Osteoblast (primary cell): ENCODE results near the gene SPEG. TPM values are rescaled to one million over a fixed set of nuclear protein-coding genes. Genes with fewer than 3 reads are reported as not detected.

Experiments used
- DNase-seq: peaks from one replicate; pipeline ENCODE4 v3.0.0; 2011; ENCODE audit warnings: low spot score, mixed read lengths; ENCODE audit not compliant: insufficient read length; ENCODE audit errors: missing footprints
- H2AFZ ChIP-seq: 2 replicates; pipeline ENCODE4 v1.6.0; 2011; ENCODE audit warnings: mild to moderate bottlenecking, low read length
- H3K27ac ChIP-seq: 2 replicates; pipeline ENCODE4 v1.5.1; 2011; ENCODE audit warnings: mild to moderate bottlenecking, low read depth, low read length, moderate library complexity
- H3K27me3 ChIP-seq: 2 replicates; pipeline ENCODE4 v1.6.0; 2012; ENCODE audit warnings: mild to moderate bottlenecking, control low read depth, inconsistent platforms, low read length, moderate library complexity; ENCODE audit not compliant: insufficient read depth
- H3K36me3 ChIP-seq: 2 replicates; pipeline ENCODE4 v1.5.1; 2011; ENCODE audit warnings: mild to moderate bottlenecking, low read length, control low read depth, moderate library complexity; ENCODE audit not compliant: insufficient read depth
- H3K4me1 ChIP-seq: 2 replicates; pipeline ENCODE4 v1.5.1; 2011; ENCODE audit warnings: mild to moderate bottlenecking, low read length, control low read depth, moderate library complexity; ENCODE audit not compliant: insufficient read depth
- H3K4me2 ChIP-seq: 2 replicates; pipeline ENCODE4 v1.6.0; 2011; ENCODE audit warnings: mild to moderate bottlenecking, low read length; ENCODE audit not compliant: insufficient read depth
- H3K4me3 ChIP-seq: fragments of 200-600 bp; sonication (generic); 3 replicates; pipeline ENCODE4 v1.5.1; 2012; ENCODE audit warnings: mild to moderate bottlenecking, low read length, inconsistent platforms; ENCODE audit not compliant: insufficient read depth
- H3K79me2 ChIP-seq: 2 replicates; pipeline ENCODE4 v1.6.0; 2012; ENCODE audit warnings: mild to moderate bottlenecking, low read length, control low read depth, inconsistent platforms; ENCODE audit not compliant: insufficient read depth
- H3K9me3 ChIP-seq: 2 replicates; pipeline ENCODE4 v1.5.1; 2011; ENCODE audit warnings: low read depth, low read length, control low read depth
- H4K20me1 ChIP-seq: 2 replicates; pipeline ENCODE4 v1.6.0; 2012; ENCODE audit warnings: mild to moderate bottlenecking, low read length, control low read depth; ENCODE audit not compliant: insufficient read depth
- CTCF ChIP-seq: IDR thresholded peaks from 2 replicates; pipeline ENCODE4 v1.5.1; 2011; ENCODE audit warnings: mild to moderate bottlenecking, low read depth, low read length, moderate library complexity; ENCODE audit errors: extremely low read depth
- total RNA-seq: library from RNA; depleted of rRNA; stranded (reverse); fragments of >200 nt; gene quantifications from 2 replicates; pipeline ENCODE4 v1.2.3, GENCODE V29; 2012

The SPEG gene
- total RNA-seq, 1 donor: 26.4 TPM

GRCh38 chr2:219465659-219466561 lies 31.3 kb downstream of the SPEG start:
- DNase-seq: no peak
- no peak for TF ChIP-seq CTCF
- Histone ChIP-seq H3K4me2 (no peak overlapping the region), H3K79me2 (no peaks in the 10 kb centered on the region), H3K4me3 (no peak overlapping the region), H3K27me3 (no peaks in the 10 kb centered on the region), H4K20me1 (no peaks in the 10 kb centered on the region), H3K36me3 (peaks cover 61% of the 10 kb centered on the region), H3K9me3 (no peaks in the 10 kb centered on the region), H3K4me1 (peaks cover 21% of the 10 kb centered on the region), H2AFZ (no peak overlapping the region), H3K27ac (no peak overlapping the region)

GRCh38 chr2:219466816-219467735 lies 32.4 kb downstream of the SPEG start:
- DNase-seq: no peak
- H3K4me2 ChIP-seq: no peak overlapping the region
- no peaks in the 10 kb centered on the region for H3K79me2 ChIP-seq
- peaks cover 66% of the 10 kb centered on the region for H3K36me3 ChIP-seq
- H3K4me3 ChIP-seq: no peak overlapping the region
- H3K9me3 ChIP-seq: no peaks in the 10 kb centered on the region
- peaks cover 14% of the 10 kb centered on the region for H3K4me1 ChIP-seq
- H2AFZ ChIP-seq: no peak overlapping the region
- no peaks in the 10 kb centered on the region for H4K20me1 ChIP-seq
- no peak overlapping the region for H3K27ac ChIP-seq
- H3K27me3 ChIP-seq: no peaks in the 10 kb centered on the region
- no peak for TF ChIP-seq CTCF

- no peak for TF ChIP-seq CTCF
- no peak overlapping the region for H3K4me3 ChIP-seq
- no peaks in the 10 kb centered on the region for H4K20me1 ChIP-seq
- H3K4me2 ChIP-seq: no peak overlapping the region
- DNase-seq: no peak
- H3K36me3 ChIP-seq: peaks cover 66% of the 10 kb centered on the region
- no peaks in the 10 kb centered on the region for H3K79me2 ChIP-seq
- no peaks in the 10 kb centered on the region for H3K27me3 ChIP-seq
- H3K4me1 ChIP-seq: peaks cover 14% of the 10 kb centered on the region
- no peak overlapping the region for H3K27ac ChIP-seq
- H2AFZ ChIP-seq: no peak overlapping the region
- no peaks in the 10 kb centered on the region for H3K9me3 ChIP-seq
Measured at GRCh38 chr2:219467736-219468075, 33.1 kb downstream of the SPEG start.
